ENCODE results near the gene EHHADH. TPM values are rescaled to one million over a fixed set of nuclear protein-coding genes. Genes with fewer than 3 reads are reported as not detected.

Gene EHHADH
- polyA plus RNA-seq, 3 donors, result 0.57 to 1.5 (median 1.1) TPM

- Histone ChIP-seq H3K9me3 (replicated peaks in 1 of 2; ENCODE audit: control insufficient read depth in 1 of 2, insufficient read depth in 1 of 2, low read length in 2 of 2) (no peaks in the 10 kb centered on the region), H4K20me1 (ENCODE audit: insufficient read depth, low read length) (no peaks in the 10 kb centered on the region), H3K36me3 (replicated peaks in 1 of 2; ENCODE audit: control insufficient read depth in 1 of 2, insufficient read depth in 2 of 2, low read length in 2 of 2) (no peaks in the 10 kb centered on the region), H2AFZ (ENCODE audit: insufficient read depth, low read depth, low read length, poor library complexity, severe bottlenecking) (peak overlapping the region; percentile 46), H3K9ac (ENCODE audit: insufficient read depth, low read length, poor library complexity, severe bottlenecking) (no peak overlapping the region), H3K79me2 (ENCODE audit: insufficient read depth, low read length) (no peaks in the 10 kb centered on the region), H3K4me3 (replicated peaks in 1 of 3; ENCODE audit: low read depth in 2 of 3, low read length in 3 of 3) (no peak overlapping the region), H3K4me2 (replicated peaks; ENCODE audit: extremely low read depth, low read length, poor library complexity, severe bottlenecking) (no peak overlapping the region), H3K27ac (ENCODE audit: low read depth in 1 of 2, low read length in 2 of 2) (no peak overlapping the region), H3K27me3 (ENCODE audit: control insufficient read depth in 2 of 2, insufficient read depth in 2 of 2, low read length in 2 of 2) (no peaks in the 10 kb centered on the region), H3K4me1 (ENCODE audit: control insufficient read depth in 1 of 2, insufficient read depth in 2 of 2, low read length in 2 of 2) (peaks cover 16 to 20% of the 10 kb centered on the region in 2 donors)
- Mint-ChIP-seq H3K36me3 (no peaks in the 10 kb centered on the region), H3K27me3 (ENCODE audit: low read depth in 3 of 3) (peaks cover 0 to 2% (median 0%) of the 10 kb centered on the region in 3 donors), H3K27ac (peak overlapping the region in 1 of 7 donors; percentile 58), H3K9me3 (no peaks in the 10 kb centered on the region), H3K4me1 (peaks cover 27% of the 10 kb centered on the region), H3K4me3 (no peak overlapping the region)
- no peak for DNase-seq
- TF ChIP-seq CTCF (IDR thresholded peaks at IDR 0.05), result no peak
- intact Hi-C loops (cut with micrococcal nuclease), result no loop called here
- 80% methylated on average over 6 of the region's 11 CpGs for WGBS (ENCODE audit: insufficient coverage)
These were observed 81.5 kb downstream of the EHHADH start for GRCh38 chr3:185172086-185173049.

DNA sequence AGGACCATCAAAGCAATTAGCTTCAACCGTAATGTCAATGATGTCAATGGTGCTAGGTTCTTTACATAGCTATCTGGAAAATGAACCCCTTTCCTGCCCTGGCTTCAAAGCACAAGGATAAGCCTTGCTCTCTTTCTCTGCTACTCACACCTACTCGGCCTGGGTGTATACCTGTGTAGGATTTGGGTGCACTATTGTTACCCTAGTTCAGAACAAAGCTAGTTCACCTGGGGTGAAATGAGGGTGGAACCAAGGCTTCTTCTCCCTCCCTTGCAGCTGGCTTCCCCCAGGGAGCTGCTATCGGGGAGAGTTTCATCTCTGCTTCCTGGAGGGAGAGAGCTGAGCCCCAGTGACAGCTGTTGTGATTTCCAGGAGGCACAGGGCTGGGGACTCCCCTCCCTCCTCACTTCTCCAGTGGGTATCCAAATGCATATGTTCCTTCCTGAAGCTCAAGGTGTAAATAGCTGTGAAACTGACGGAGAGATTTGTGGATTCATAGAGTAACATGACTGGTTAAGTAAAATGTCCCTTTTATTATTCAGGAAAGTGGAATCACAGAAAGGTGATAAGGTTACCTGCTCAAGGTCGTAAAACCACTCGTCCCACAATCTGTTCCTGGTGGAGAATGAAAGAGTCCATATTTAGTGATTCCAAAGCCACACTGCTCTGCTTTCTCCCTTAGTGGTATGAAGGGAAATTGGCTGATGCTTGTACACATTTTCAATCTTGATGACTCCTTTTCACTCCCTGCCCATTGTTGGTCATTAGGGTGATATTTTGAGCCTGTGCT is 89.2 kb downstream of the EHHADH start:
- Mint-ChIP-seq H3K27ac (no peak overlapping the region), H3K36me3 (no peaks in the 10 kb centered on the region), H3K9me3 (no peaks in the 10 kb centered on the region), H3K4me1 (no peaks in the 10 kb centered on the region), H3K4me3 (no peak overlapping the region), H3K27me3 (ENCODE audit: low read depth in 3 of 3) (peaks cover 0 to 10% (median 2%) of the 10 kb centered on the region in 3 donors)
- Histone ChIP-seq H3K9me3 (replicated peaks in 1 of 2; ENCODE audit: control insufficient read depth in 1 of 2, insufficient read depth in 1 of 2, low read length in 2 of 2) (no peaks in the 10 kb centered on the region), H3K79me2 (ENCODE audit: insufficient read depth, low read length) (no peaks in the 10 kb centered on the region), H3K4me2 (replicated peaks; ENCODE audit: extremely low read depth, low read length, poor library complexity, severe bottlenecking) (no peak overlapping the region), H3K36me3 (replicated peaks in 1 of 2; ENCODE audit: control insufficient read depth in 1 of 2, insufficient read depth in 2 of 2, low read length in 2 of 2) (no peaks in the 10 kb centered on the region), H3K4me1 (ENCODE audit: control insufficient read depth in 1 of 2, insufficient read depth in 2 of 2, low read length in 2 of 2) (no peaks in the 10 kb centered on the region), H4K20me1 (ENCODE audit: insufficient read depth, low read length) (no peaks in the 10 kb centered on the region), H3K27ac (ENCODE audit: low read depth in 1 of 2, low read length in 2 of 2) (no peak overlapping the region), H2AFZ (ENCODE audit: insufficient read depth, low read depth, low read length, poor library complexity, severe bottlenecking) (no peak overlapping the region), H3K4me3 (replicated peaks in 1 of 3; ENCODE audit: low read depth in 2 of 3, low read length in 3 of 3) (no peak overlapping the region), H3K27me3 (ENCODE audit: control insufficient read depth in 2 of 2, insufficient read depth in 2 of 2, low read length in 2 of 2) (no peaks in the 10 kb centered on the region), H3K9ac (ENCODE audit: insufficient read depth, low read length, poor library complexity, severe bottlenecking) (no peak overlapping the region)
- no peak for DNase-seq
- 80% methylated on average over 1 of the region's 6 CpGs for WGBS (ENCODE audit: insufficient coverage)
- no peak for TF ChIP-seq CTCF (IDR thresholded peaks at IDR 0.05)
- intact Hi-C loops (cut with micrococcal nuclease), result no loop called here

Measured in CD14-positive monocyte (primary cell).